Epithelial cell of esophagus (primary cell): ENCODE measurements around the gene OPN4.

Experiments used
- DNase-seq: peaks from one replicate; pipeline ENCODE4 v3.0.0; 2010; ENCODE audit warnings: low read depth
- H3K4me3 ChIP-seq: 2 replicates; pipeline ENCODE4 v1.5.1; 2011; ENCODE audit warnings: mild to moderate bottlenecking, low read length, control low read depth
- TF ChIP-seq, protein P1 (sequence below): IDR thresholded peaks from 2 replicates; pipeline ENCODE4 v1.5.1; 2011; ENCODE audit warnings: low read depth, mild to moderate bottlenecking, low read length, control low read depth, inconsistent platforms; ENCODE audit not compliant: insufficient read depth; ENCODE audit errors: missing control alignments

Gene OPN4

DNA sequence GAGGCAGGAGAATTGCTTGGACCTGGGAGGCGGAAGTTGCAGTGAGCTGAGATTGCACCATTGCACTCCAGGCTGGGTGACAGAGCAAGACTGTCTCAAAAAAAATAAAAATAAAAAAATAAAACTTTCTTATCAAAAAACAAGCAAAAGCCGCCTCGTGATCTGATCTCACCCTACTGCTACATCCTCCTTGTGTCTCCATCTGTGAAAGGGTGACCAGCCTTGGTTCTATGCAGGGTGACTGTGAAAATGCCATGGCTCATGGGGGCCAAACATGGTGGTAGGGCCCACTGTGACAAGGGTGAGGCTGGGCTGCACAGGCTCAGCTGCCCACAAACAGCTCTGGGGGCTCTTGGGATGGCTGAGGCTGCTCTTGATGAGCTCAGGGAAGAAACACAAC is 968 bp upstream of the OPN4 start:
- TF ChIP-seq, protein P1, sequence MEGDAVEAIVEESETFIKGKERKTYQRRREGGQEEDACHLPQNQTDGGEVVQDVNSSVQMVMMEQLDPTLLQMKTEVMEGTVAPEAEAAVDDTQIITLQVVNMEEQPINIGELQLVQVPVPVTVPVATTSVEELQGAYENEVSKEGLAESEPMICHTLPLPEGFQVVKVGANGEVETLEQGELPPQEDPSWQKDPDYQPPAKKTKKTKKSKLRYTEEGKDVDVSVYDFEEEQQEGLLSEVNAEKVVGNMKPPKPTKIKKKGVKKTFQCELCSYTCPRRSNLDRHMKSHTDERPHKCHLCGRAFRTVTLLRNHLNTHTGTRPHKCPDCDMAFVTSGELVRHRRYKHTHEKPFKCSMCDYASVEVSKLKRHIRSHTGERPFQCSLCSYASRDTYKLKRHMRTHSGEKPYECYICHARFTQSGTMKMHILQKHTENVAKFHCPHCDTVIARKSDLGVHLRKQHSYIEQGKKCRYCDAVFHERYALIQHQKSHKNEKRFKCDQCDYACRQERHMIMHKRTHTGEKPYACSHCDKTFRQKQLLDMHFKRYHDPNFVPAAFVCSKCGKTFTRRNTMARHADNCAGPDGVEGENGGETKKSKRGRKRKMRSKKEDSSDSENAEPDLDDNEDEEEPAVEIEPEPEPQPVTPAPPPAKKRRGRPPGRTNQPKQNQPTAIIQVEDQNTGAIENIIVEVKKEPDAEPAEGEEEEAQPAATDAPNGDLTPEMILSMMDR = no peak
- DNase-seq = no peak
- H3K4me3 ChIP-seq = no peak overlapping the region

GRCh38 chr10:86653987-86654386 is 360 bp upstream of the OPN4 start:
- TF ChIP-seq, protein P1 = no peak
- no peak overlapping the region for H3K4me3 ChIP-seq
- DNase-seq = no peak

DNA sequence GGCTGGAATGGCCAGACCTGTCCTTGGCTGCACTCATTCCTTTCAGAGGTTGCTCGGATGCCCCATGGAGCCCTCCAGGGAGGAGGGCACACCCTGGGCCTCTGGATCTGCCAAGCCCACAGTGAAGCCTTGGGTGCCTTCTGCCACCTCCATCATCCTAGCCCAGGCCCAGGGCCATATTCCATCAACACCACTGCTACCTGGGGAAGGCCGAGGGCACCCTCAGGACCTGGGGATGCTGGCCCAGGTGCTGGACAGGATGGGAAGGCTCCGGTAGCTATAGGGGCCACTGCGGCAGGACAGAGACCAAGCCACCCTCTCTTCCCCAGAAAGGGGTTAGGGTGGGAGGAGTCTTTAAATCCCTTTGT is 810 bp downstream of the OPN4 start:
- H3K4me3 ChIP-seq = no peak overlapping the region
- TF ChIP-seq, protein P1 = no peak
- no peak for DNase-seq

DNA sequence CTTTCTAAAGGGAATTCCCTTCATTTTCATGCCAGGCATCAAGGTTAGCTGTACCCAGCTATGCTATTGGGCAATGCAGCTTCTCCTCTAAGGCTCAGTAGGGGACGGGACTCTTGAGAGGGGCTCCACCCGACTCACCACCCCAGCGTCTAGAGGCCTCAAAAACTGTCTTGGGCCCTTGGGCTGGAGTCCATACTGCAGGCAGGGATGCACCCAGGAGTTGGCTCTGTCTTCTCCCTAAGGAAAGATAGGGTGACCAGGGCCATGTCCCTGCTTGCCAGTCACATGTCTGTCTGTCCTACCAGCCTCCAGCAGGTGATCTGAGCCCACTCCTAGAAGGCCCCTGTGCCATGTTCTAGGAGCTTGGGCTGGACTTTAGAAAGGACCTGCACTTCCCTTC is 1.2 kb downstream of the OPN4 start:
- TF ChIP-seq, protein P1 = no peak
- no peak overlapping the region for H3K4me3 ChIP-seq
- DNase-seq = no peak

GRCh38 chr10:86657011-86657395 is 2.7 kb downstream of the OPN4 start:
- no peak overlapping the region for H3K4me3 ChIP-seq
- DNase-seq = no peak
- TF ChIP-seq, protein P1 = no peak

GRCh38 chr10:86657396-86658011 is 3.2 kb downstream of the OPN4 start:
- no peak for DNase-seq
- TF ChIP-seq, protein P1 = no peak
- no peak overlapping the region for H3K4me3 ChIP-seq

DNA sequence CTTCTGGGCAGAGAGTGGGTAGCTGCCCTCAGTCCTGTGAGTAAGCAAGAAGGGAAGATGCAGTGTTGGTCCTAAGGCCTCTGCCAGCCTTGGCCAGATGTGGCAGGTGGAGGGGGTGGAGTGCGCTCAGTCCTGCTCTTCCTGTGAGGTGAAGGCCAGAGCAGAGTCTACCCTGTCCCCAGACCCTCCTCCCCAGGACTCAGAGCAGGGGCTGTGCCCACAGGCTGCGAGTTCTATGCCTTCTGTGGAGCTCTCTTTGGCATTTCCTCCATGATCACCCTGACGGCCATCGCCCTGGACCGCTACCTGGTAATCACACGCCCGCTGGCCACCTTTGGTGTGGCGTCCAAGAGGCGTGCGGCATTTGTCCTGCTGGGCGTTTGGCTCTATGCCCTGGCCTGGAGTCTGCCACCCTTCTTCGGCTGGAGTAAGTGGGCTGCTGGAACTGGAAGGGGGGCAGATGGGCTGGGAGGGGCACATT is 4.0 kb downstream of the OPN4 start:
- no peak overlapping the region for H3K4me3 ChIP-seq
- no peak for DNase-seq
- TF ChIP-seq, protein P1 = no peak
